GM23248 (cell line): ENCODE results near the gene HNRNPA0.

Experiments
- EZH2 ChIP-seq: fragments of 200-600 bp; sonication (generic); IDR thresholded peaks from 2 replicates; pipeline ENCODE4 v1.6.1; 2018; ENCODE audit warnings: antibody characterized with exemption, mild to moderate bottlenecking; ENCODE audit not compliant: insufficient read depth, poor library complexity, severe bottlenecking
- EZH2phosphoT487 ChIP-seq: fragments of 200-600 bp; sonication (generic); IDR thresholded peaks from 2 replicates; pipeline ENCODE4 v1.6.1; 2018; ENCODE audit warnings: antibody characterized with exemption, moderate library complexity, mild to moderate bottlenecking, low read depth; ENCODE audit not compliant: insufficient read depth

GRCh38 chr5:137792303-137792702 lies 38.1 kb upstream of the HNRNPA0 start:
- no peak for TF ChIP-seq EZH2
- TF ChIP-seq EZH2phosphoT487, result no peak
